Glutamatergic neuron (in vitro differentiated cells): ENCODE measurements around the gene KCNJ12. TPM values are rescaled to one million over a fixed set of nuclear protein-coding genes. Genes with fewer than 3 reads are reported as not detected.
A peak's percentile ranks its signal among the peaks of the same experiment; 100 is the strongest.

ENCODE experiments used
- DNase-seq: peaks from one replicate; pipeline ENCODE4 v3.0.0; 2022
- H3K27ac Mint-ChIP-seq: one replicate; pipeline ENCODE4 v1.8.0; 2020; ENCODE audit warnings: mild to moderate bottlenecking, mixed read lengths, inconsistent platforms; ENCODE audit not compliant: unreplicated experiment
- H3K27me3 Mint-ChIP-seq: one replicate; pipeline ENCODE4 v1.8.0; 2020; ENCODE audit warnings: mild to moderate bottlenecking, moderate library complexity, mixed read lengths, inconsistent platforms; ENCODE audit not compliant: unreplicated experiment
- H3K36me3 Mint-ChIP-seq: one replicate; pipeline ENCODE4 v1.8.0; 2020; ENCODE audit warnings: mild to moderate bottlenecking, mixed read lengths, inconsistent platforms; ENCODE audit not compliant: unreplicated experiment
- H3K4me1 Mint-ChIP-seq: one replicate; pipeline ENCODE4 v1.8.0; 2020; ENCODE audit warnings: mild to moderate bottlenecking, low read depth, mixed read lengths, inconsistent platforms; ENCODE audit not compliant: unreplicated experiment
- H3K4me3 Mint-ChIP-seq: one replicate; pipeline ENCODE4 v1.8.0; 2020; ENCODE audit warnings: mild to moderate bottlenecking, mixed read lengths, inconsistent platforms; ENCODE audit not compliant: unreplicated experiment
- H3K9me3 Mint-ChIP-seq: one replicate; pipeline ENCODE4 v1.8.0; 2020; ENCODE audit warnings: mild to moderate bottlenecking, moderate library complexity, mixed read lengths, inconsistent platforms; ENCODE audit not compliant: unreplicated experiment
- CTCF ChIP-seq: fragments of 200-600 bp; sonication (generic); IDR thresholded peaks from one replicate; pipeline ENCODE4 v1.5.0; 2021; ENCODE audit not compliant: partially characterized antibody, unreplicated experiment
- total RNA-seq: library from RNA; stranded (reverse); fragmentation: NEBNext Ultra II Directional; extraction: Animal tissue kit (Norgen Biotek cat#: 25700); gene quantifications from one replicate; pipeline ENCODE4 v1.2.1, GENCODE V29; 2021; ENCODE audit not compliant: unreplicated experiment

KCNJ12 gene
- total RNA-seq, 1 donor from 2014 or later, result 9.6 TPM

DNA sequence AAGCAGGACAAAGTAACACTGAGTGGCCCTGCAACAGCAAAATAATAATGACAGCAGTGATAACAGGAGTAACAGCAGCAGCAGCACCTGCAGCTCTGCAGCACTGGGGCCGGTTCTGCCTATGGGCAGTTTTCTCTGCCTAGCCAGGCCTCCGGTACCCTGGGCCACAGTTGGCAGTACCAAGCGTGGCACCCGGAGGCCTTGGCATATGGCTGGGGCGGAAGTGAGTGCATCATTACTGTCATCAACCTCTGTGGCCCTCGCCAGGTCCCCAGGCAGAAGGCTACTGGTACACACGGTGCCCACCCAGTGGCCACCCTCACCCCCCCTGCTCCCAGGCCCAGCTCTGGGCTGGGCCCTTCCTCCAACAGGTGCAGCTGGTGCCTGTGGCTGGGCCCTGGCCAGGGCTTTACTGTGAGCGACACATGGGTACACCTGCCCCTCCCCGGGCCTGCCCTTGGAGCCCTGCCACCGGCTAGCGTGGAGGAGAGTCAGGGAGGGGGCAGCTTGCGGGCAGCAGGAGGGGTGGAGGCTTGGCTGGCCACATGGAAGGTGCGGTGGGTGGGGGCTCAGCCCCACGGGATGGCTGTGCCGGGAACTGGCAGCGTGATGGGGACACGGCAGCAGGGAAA, 3.0 kb downstream of the KCNJ12 start:
- TF ChIP-seq CTCF, result no peak
- no peak for DNase-seq
- Mint-ChIP-seq H3K4me1 (peaks cover 9% of the 10 kb centered on the region), H3K36me3 (no peaks in the 10 kb centered on the region), H3K27me3 (peaks cover 14% of the 10 kb centered on the region), H3K9me3 (peaks cover 5% of the 10 kb centered on the region), H3K27ac (no peak overlapping the region), H3K4me3 (no peak overlapping the region)

DNA sequence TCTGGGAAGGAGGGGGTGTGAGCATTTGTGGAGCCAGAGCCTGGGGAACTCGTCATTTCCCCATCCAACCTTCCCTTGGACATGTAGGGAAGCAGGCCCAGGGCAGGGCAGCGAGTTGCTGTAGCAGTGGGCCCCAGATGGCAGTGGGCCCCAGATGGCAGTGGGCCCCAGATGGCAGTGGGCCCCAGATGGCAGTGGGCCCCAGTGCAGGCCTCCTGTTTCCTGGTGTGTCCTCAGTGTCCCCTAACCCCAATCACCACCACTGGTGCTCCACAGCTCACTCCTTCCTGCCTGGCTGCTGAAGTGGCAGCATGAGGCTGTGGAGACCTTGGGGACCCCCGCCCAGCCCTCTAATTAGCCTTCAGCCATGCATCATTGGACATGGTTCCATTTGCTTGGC, 4.5 kb downstream of the KCNJ12 start:
- Mint-ChIP-seq H3K9me3 (peaks cover 3% of the 10 kb centered on the region), H3K27me3 (peaks cover 5% of the 10 kb centered on the region), H3K27ac (no peak overlapping the region), H3K4me1 (peaks cover 5% of the 10 kb centered on the region), H3K36me3 (no peaks in the 10 kb centered on the region), H3K4me3 (no peak overlapping the region)
- no peak for TF ChIP-seq CTCF
- no peak for DNase-seq

- no peak for TF ChIP-seq CTCF
- no peak for DNase-seq
- Mint-ChIP-seq H3K9me3 (peaks cover 2% of the 10 kb centered on the region), H3K27me3 (peaks cover 4% of the 10 kb centered on the region), H3K27ac (no peak overlapping the region), H3K4me1 (peaks cover 3% of the 10 kb centered on the region), H3K36me3 (no peaks in the 10 kb centered on the region), H3K4me3 (peak overlapping the region; percentile 1)
Observed at GRCh38 chr17:21381076-21381706, 5.0 kb downstream of the KCNJ12 start.

DNA sequence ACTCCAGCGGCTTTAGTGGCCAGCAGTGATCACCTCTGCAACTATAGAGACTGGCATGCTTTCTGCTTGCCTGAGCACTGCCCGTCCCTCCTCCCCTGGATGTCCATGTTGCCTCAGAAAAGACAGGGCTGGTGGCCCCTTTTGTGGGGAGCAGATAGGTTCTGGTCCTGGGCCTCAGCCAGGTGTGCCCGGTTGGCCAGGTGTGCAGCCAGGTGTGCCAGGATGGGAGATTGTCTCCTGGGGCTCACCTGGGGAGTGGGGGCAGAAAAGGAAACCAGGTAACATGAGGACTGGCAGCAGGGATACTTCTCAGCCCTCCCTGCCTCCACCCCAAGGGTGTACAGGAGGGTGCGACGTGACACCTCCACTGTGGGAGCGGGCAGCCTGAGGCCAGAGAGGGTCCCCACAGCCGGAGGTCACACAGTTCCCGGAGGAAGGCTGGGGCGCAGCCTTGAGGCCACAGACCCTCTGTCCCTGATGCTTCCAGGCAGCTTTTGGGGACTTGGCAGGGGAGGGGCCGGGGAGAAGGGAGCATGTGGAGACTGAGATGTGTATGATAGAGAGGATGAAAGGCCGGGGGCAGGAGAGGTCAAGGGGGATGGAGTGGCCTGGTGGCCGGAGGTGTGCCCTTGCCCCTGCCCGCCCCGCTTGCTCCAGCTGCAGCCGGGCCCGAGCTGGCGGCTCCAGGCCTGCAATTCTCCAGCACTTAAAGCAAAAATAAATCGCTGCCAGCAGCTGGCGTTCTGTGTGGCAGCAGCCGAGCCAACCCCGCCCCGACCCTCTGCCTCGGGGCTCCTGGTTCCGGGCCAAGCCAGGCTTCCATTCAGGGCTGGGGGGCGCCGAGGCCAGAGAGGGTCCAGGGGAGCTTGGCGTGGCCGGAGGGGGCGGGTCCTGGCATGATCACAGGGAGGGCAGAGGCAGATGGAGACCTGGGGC, 6.7 kb downstream of the KCNJ12 start:
- H3K9me3 Mint-ChIP-seq, result peaks cover 2% of the 10 kb centered on the region
- H3K4me1 Mint-ChIP-seq, result peaks cover 7% of the 10 kb centered on the region
- no peak for DNase-seq
- no peak overlapping the region for H3K27ac Mint-ChIP-seq
- no peak overlapping the region for H3K4me3 Mint-ChIP-seq
- peaks cover 4% of the 10 kb centered on the region for H3K27me3 Mint-ChIP-seq
- no peak for TF ChIP-seq CTCF
- no peaks in the 10 kb centered on the region for H3K36me3 Mint-ChIP-seq
